Mucosa of gallbladder (tissue), 1 donor: Measurements from ENCODE around the gene CFAP119. TPM values are rescaled to one million over a fixed set of nuclear protein-coding genes. Genes with fewer than 3 reads are reported as not detected.
A peak's percentile ranks its signal among the peaks of the same experiment; 100 is the strongest.
"Not testable (repeated sequence)": the region's sequence is repeated elsewhere in the genome, so short reads cannot be mapped to it uniquely, and the experiment has no call there.

Experiments used
- DNase-seq: peaks from one replicate; pipeline ENCODE4 v3.0.0-alpha.2; 2020; ENCODE audit warnings: low spot score
- total RNA-seq: library from RNA; stranded (reverse); gene quantifications from one replicate; pipeline ENCODE4 v1.2.1, GENCODE V29; 2021
- donor health status: DM: no; HTN: no; CAD: no.

The CFAP119 gene
- total RNA-seq: 13.2 TPM

DNA sequence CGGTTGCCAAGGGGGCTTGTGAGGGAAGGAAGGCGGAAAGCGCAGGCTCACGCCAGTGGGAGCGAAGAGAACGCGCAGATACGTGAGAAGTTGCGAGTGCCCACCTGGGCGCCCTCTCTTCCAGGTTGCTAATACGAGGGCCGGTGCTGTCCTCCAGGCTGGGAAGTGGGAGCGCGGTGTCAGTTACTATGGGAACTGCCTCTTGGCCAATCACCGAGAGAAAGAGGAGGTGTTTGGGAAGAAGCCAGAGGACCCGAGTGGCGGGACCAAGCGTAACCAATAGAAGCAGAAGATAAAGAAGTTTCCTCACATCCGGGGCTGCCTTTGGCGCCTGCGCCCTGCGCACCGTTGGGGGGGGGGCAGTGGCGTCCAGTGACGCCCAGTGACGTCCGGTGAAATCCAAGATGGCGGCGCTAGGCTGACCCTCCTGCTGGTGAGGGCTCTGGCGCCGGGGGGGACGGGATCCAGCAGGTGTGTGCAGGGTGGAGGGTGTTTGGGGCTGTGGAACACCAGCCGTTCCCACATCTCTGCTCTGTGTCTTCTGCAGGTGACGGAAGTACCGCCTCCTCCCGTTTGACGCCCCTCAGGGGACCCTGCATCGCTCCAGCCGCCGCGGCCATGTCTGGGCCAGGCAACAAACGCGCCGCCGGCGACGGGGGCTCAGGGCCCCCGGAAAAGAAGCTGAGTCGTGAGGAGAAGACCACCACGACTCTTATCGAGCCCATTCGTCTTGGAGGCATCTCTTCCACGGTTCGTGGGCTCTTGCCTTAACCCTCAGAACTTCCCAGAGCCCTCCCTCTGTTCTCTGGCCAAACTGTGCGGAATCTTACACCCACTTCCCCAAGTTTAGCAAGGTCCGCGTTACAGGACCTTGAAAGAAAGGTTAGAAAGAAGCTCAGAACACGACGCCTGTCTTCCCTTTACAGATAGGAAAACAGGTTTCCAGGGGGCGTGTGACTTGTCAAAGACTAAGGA, at the start of gene CFAP119, which contains the start of gene RNF40:
CFAP119 (minus strand) TSS at position 135 of the 975 bp plus-strand sequence. CDS start 314 bp downstream, outside the sequence.
RNF40 (plus strand) TSS at position 395 of the 975 bp plus-strand sequence; CDS start at position 619, 224 bp downstream.
- peak; percentile 98 for DNase-seq

- not testable (repeated sequence) for DNase-seq
Measured at GRCh38 chr16:30809675-30810074, 47.8 kb upstream of the CFAP119 start.

DNA sequence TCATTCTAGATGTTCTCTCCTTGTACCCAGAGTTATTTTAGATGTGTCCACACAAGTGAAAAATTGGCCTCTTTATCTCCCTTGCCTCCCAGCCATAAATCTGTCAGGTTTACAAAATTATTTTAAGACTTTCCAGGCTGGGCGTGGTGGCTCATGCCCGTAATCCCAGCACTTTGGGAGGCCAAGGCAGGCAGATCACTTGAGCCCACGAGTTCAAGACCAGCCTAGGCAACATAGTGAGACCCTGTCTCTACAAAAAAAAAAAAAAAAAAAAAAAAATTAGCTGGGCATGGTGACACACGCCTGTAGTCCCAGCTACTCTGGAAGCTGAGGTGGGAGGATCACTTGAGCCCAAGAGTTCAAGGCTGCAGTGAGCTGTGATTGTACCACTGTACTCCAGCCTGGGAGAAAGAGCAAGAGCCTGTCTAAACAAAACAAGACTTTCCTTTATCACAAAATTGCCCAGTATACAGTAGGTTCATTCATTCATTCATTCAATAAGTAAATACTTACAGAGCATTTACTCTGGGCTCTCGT, 47.1 kb upstream of the CFAP119 start:
- DNase-seq: not testable (repeated sequence)

GRCh38 chr16:30808146-30808545, 46.3 kb upstream of the CFAP119 start:
- DNase-seq: no peak

GRCh38 chr16:30805370-30806169, 43.7 kb upstream of the CFAP119 start:
- DNase-seq: peak; percentile 85

- no peak for DNase-seq
Measured at GRCh38 chr16:30805056-30805369, 43.2 kb upstream of the CFAP119 start.

GRCh38 chr16:30802936-30803335, 41.1 kb upstream of the CFAP119 start:
- DNase-seq: no peak

DNA sequence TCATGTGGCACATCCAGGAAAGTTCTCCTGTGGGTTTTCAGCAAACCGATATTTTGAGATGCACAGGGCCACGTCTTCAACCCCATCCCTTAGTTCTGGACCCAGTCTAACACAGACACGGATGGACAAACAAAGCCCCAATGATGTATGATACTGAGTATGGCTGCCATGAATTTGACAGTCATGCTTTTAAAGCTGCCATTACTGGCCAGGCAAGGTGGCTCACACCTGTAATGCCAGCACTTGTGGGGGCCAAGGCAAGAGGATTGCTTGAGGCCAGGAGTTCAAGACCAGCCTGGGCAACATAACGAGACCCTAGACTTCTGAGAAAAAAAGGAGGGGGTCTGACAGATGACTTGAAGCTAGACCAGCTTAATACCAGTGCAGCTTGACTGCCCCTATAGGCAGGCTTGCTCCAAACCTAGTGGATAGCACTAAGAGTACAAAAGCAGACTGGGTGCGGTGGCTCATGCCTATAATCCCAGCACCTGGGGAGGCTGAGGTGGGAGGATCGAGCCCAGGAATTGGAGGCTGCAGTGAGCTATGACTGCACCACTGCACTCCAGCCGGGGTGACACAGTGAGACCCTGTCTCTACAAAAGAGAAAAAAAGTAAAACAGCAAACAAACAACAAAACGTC, 35.9 kb upstream of the CFAP119 start:
- DNase-seq: no peak

DNA sequence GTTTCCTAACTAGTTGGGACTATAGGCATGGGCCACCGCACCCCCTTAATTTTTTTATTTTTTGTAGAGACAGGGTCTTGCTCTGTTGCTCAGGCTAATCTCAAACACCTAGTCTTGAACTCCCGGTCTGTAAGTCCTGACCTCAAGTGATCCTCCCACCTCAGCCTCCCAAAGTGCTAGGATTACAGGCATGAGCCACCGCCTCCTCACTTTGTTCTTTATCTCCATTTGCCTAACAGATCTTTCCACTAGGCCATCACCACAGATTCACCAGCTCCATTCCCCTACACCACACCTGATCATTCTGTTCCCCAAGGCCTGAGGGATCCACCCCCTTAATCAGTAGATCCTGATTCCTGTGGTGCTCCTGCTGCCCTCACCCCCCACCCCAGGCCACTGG, 32.8 kb upstream of the CFAP119 start:
- DNase-seq: no peak

GRCh38 chr16:30793508-30794069, 31.7 kb upstream of the CFAP119 start:
- DNase-seq: no peak

GRCh38 chr16:30787613-30788378, 25.9 kb upstream of the CFAP119 start:
- DNase-seq: no peak

DNA sequence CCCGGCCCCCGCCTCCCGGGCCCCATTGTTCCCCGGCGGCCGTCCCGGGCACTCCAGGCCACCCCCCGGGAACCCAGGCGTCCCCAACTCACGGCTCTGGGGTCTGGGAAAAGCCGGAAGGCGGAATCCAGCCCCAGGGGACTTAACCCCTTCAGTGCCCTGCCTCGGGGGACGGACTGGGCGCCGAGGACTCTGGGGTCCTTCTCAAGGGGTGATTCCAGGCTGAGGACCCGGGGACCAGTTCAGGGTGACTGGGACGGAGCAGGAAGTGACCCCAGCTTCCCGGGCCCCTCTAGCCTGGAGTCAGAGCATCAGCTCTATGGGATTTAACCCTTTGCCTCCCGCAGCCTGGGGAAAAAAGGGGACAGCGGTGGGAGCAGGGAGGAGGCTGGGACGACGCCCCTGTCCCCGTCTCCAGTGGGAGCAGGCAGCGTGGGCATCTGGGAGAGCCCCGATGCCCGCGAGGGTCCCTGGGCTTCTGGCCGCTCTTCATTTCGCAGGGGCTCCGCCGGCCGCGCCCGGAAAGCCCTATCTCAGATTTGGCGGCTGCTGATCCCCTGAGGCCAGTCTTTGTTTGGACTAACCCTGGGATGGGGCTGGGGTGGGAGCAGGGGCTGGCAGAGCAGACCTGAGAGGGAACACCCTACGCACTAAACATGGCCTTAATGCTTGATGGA, 25.2 kb upstream of the CFAP119 start, which contains the start of gene ZNF629:
ZNF629 (minus strand) TSS at position 270 of the 677 bp plus-strand sequence. CDS start 2,723 bp downstream, outside the sequence.
- peak; percentile 56 for DNase-seq

DNA sequence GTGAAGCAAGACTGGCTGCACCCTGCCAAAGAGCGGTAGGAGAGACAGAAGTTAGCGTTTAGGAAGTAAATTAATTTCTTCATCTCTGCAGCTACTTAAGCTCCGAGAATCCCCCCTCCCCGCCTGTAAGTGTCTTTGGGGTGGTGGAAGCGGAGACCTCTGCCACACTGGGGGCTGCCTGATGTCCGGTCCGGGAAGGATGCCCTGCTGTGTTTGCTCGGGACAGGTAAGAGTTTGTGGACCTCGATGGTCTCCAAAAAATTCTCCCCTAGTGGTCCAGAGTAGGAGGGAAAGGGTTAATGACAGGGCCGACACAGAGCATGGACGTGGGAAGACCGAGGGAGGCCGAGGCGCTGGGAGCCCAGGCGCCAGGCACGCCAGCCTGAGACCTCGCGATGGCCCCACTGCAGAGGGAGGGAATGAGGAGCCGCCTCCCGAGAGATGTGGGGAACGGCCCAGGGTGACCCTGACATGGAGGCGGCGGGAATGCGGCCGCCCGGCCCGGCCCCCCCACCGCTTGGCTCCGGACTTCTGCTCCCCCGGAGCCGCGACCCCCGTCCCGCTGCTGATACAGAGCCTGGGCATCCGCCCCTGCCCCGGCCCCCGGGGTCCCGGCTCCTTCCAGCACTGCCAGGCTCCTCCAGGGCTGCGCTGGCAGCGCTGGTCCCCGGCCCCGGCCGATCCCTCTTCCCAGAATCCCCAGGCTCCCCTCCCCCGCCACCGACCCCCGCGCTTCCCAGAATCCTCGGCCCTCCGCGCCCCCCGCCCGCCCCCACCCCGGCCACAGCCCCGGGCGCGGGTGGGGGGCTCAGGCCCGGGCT, 24.5 kb upstream of the CFAP119 start:
- no peak for DNase-seq

GRCh38 chr16:30785126-30786106, 23.6 kb upstream of the CFAP119 start:
- no peak for DNase-seq

DNA sequence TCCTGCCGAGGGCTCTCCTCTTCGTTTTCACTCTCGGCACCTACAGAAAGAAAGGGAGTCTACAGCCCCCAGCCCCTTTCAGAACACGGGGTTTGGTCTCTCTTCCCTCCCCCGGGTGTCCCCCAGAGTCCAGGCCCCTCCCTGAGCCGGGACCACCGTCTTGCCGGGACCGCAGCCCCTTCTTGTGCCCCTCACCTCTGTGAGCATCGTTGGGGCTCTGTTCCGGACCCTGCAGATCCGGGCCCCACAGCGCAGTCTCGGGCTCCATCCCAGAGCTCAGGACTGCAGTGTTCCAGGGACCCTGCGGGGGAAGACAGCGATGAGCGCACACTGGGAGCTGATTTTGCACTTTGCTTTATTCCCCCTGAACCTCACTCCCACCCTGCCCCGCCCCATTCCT, 22.4 kb upstream of the CFAP119 start:
- no peak for DNase-seq

DNA sequence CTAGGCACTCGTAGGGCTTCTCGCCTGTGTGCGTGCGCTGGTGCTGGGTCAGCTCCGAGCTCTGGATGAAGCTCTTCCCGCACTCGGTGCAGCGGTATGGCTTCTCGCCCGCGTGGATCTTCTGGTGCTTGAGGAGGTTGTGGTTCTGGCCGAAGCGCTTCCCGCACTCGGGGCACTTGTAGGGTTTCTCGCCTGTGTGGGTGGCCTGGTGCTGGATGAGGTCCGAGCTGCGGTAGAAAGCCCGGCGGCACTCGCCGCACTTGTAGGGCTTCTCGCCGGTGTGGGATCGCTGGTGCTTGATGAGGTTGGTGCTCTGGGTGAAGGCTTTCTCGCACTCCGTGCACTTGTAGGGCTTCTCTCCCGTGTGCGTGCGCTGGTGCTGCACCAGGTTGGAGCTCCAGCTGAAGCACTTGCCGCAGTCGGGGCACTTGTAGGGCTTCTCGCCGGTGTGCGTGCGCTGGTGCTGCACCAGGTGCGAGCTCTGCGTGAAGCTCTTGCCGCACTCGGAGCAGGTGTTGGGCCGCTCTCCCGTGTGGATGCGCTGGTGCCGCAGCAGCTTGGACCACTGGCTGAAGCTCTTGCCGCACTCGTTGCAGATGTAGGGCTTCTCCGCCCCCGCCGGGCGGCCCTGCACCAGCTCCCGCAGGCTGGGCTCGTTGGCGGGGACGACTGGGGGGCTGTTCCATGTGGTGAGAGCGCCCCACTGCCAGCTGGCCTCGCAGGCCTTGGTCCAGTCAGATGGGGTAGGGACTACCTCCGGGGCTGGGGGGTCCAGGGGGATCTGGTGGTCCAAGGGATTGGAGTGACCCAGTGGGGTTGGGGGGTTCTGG, 21.6 kb upstream of the CFAP119 start:
- DNase-seq: no peak
